GM12874 (cell line): ENCODE data around the gene FGD5.

ENCODE experiments used
- CTCF ChIP-seq: IDR thresholded peaks from 2 replicates; pipeline ENCODE4 v1.5.1; 2011; ENCODE audit warnings: low read depth, mild to moderate bottlenecking, control low read depth, low read length, moderate library complexity; ENCODE audit not compliant: insufficient read depth

Gene FGD5

GRCh38 chr3:14915636-14916222 is 97.0 kb downstream of the FGD5 start:
- TF ChIP-seq CTCF = no peak

GRCh38 chr3:14918356-14918860 is 99.6 kb downstream of the FGD5 start:
- TF ChIP-seq CTCF = no peak

GRCh38 chr3:14920536-14920935 is 101.8 kb downstream of the FGD5 start:
- no peak for TF ChIP-seq CTCF

GRCh38 chr3:14921034-14921616 is 102.4 kb downstream of the FGD5 start:
- TF ChIP-seq CTCF = peak; percentile 98

GRCh38 chr3:14921811-14922705 is 103.3 kb downstream of the FGD5 start:
- TF ChIP-seq CTCF = no peak

- TF ChIP-seq CTCF = no peak
Measured at GRCh38 chr3:14922863-14923262, 104.1 kb downstream of the FGD5 start.

GRCh38 chr3:14923476-14923875 is 104.7 kb downstream of the FGD5 start:
- no peak for TF ChIP-seq CTCF
